ENCODE results near the gene C1GALT1. TPM values are rescaled to one million over a fixed set of nuclear protein-coding genes. Genes with fewer than 3 reads are reported as not detected.

The C1GALT1 gene
- total and polyA plus RNA-seq, 2 experiments from 2014 or later, result 58.2 to 203 TPM

DNA sequence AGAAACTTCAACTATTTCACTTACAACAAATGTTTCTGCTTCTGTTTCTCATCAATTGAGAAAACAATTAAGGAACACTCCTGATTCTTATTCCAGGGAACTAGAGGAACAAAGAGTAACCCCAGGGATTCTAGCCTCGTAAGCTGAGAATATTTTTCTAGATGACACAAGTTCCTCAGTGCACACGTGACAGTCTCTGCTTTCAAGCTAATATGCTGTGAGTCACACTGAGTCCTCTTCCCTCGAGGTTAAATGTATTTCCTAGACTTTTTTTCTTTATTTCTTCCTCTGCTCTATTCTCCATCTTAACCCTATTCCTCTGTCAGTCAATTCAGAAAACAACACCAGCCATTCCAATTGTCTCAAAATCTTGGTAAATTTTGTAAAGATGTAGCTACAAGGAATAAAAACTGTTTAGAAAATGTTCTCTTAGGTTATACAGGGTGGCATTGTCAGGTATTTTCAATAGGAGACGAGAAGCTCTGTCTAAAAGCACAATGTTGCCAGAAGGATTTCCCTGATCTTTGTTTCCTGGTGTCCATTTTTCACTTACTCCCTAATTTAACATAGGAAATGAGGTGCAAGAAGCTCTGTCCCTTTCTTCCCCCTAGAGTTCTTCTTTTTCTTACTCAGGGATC is 5.8 kb upstream of the C1GALT1 start:
- peaks cover 20% of the 10 kb centered on the region for H3K4me1 ChIP-seq (ENCODE audit: insufficient read depth)
- H3K79me2 ChIP-seq (replicated peaks; ENCODE audit: insufficient read depth), result no peaks in the 10 kb centered on the region
- peak; percentile 80 for ATAC-seq
- H3K9me2 ChIP-seq (ENCODE audit: insufficient read depth), result no peaks in the 10 kb centered on the region
- peak overlapping the region; percentile 17; the same call in 1 of the 2 replicates for H3K27ac ChIP-seq (ENCODE audit: low read depth)
- no peaks in the 10 kb centered on the region for H3K36me3 ChIP-seq (ENCODE audit: insufficient read depth)
- peak overlapping the region; percentile 7; the same call in 1 of the 2 replicates for H3K4me2 ChIP-seq
- Mint-ChIP-seq H3K4me3 (no peak overlapping the region), H3K27ac (peak overlapping the region; percentile 30; the same call in 1 of the 2 replicates), H3K4me1 (peaks cover 30% of the 10 kb centered on the region), H3K36me3 (ENCODE audit: low read depth) (peaks cover 13% of the 10 kb centered on the region; the same call in 2 of the 3 replicates), H3K9me3 (peaks cover 15% of the 10 kb centered on the region), H3K27me3 (ENCODE audit: insufficient read depth, low read depth, poor library complexity) (no peaks in the 10 kb centered on the region)
- no peak overlapping the region for H3K4me3 ChIP-seq
- no peaks in the 10 kb centered on the region for H3F3A ChIP-seq (replicated peaks; ENCODE audit: low read depth)
- TF ChIP-seq, protein P1, sequence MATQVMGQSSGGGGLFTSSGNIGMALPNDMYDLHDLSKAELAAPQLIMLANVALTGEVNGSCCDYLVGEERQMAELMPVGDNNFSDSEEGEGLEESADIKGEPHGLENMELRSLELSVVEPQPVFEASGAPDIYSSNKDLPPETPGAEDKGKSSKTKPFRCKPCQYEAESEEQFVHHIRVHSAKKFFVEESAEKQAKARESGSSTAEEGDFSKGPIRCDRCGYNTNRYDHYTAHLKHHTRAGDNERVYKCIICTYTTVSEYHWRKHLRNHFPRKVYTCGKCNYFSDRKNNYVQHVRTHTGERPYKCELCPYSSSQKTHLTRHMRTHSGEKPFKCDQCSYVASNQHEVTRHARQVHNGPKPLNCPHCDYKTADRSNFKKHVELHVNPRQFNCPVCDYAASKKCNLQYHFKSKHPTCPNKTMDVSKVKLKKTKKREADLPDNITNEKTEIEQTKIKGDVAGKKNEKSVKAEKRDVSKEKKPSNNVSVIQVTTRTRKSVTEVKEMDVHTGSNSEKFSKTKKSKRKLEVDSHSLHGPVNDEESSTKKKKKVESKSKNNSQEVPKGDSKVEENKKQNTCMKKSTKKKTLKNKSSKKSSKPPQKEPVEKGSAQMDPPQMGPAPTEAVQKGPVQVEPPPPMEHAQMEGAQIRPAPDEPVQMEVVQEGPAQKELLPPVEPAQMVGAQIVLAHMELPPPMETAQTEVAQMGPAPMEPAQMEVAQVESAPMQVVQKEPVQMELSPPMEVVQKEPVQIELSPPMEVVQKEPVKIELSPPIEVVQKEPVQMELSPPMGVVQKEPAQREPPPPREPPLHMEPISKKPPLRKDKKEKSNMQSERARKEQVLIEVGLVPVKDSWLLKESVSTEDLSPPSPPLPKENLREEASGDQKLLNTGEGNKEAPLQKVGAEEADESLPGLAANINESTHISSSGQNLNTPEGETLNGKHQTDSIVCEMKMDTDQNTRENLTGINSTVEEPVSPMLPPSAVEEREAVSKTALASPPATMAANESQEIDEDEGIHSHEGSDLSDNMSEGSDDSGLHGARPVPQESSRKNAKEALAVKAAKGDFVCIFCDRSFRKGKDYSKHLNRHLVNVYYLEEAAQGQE (IDR thresholded peaks at IDR 0.05; ENCODE audit: unreplicated experiment), result no peak
- H4K20me1 ChIP-seq (replicated peaks; ENCODE audit: insufficient read depth), result no peaks in the 10 kb centered on the region
- no peak overlapping the region for H2AFZ ChIP-seq
- DNase-seq (ENCODE audit: low spot score), result peak; percentile 68
- no peaks in the 10 kb centered on the region for H3K27me3 ChIP-seq (ENCODE audit: insufficient read depth)

- peak overlapping the region; percentile 17; the same call in 1 of the 2 replicates for H3K27ac ChIP-seq (ENCODE audit: low read depth)
- TF ChIP-seq NANOG (IDR thresholded peaks at IDR 0.05; ENCODE audit: borderline replicate concordance) (no peak), EZH2 (IDR thresholded peaks at IDR 0.05; ENCODE audit: low read depth, unreplicated experiment) (no peak), ZNF114 (CRISPR knock-in tag; IDR thresholded peaks at IDR 0.05) (no peak), CREB1 (CRISPR knock-in tag; IDR thresholded peaks at IDR 0.05; ENCODE audit: low read depth) (no peak), ZNF462 (CRISPR knock-in tag; IDR thresholded peaks at IDR 0.05) (no peak), POLR2AphosphoS5 (IDR thresholded peaks at IDR 0.05; ENCODE audit: low read depth) (no peak), STAT1 (IDR thresholded peaks at IDR 0.05; ENCODE audit: unreplicated experiment) (no peak)
- TF ChIP-seq, protein P2, sequence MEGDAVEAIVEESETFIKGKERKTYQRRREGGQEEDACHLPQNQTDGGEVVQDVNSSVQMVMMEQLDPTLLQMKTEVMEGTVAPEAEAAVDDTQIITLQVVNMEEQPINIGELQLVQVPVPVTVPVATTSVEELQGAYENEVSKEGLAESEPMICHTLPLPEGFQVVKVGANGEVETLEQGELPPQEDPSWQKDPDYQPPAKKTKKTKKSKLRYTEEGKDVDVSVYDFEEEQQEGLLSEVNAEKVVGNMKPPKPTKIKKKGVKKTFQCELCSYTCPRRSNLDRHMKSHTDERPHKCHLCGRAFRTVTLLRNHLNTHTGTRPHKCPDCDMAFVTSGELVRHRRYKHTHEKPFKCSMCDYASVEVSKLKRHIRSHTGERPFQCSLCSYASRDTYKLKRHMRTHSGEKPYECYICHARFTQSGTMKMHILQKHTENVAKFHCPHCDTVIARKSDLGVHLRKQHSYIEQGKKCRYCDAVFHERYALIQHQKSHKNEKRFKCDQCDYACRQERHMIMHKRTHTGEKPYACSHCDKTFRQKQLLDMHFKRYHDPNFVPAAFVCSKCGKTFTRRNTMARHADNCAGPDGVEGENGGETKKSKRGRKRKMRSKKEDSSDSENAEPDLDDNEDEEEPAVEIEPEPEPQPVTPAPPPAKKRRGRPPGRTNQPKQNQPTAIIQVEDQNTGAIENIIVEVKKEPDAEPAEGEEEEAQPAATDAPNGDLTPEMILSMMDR (conservative IDR thresholded peaks at IDR 0.05; ENCODE audit: low read depth in 2 of 2), result no peak
Observed at GRCh38 chr7:7177044-7177517, 5.3 kb upstream of the C1GALT1 start.

More at GRCh38 chr7:7177044-7177517, 5.3 kb upstream of the C1GALT1 start:
- Histone ChIP-seq H3K4me2 (peak overlapping the region; percentile 7; the same call in 1 of the 2 replicates), H3K27me3 (ENCODE audit: insufficient read depth) (no peaks in the 10 kb centered on the region), H4K20me1 (replicated peaks; ENCODE audit: insufficient read depth) (no peaks in the 10 kb centered on the region), H3F3A (replicated peaks; ENCODE audit: low read depth) (no peaks in the 10 kb centered on the region), H3K4me3 (no peak overlapping the region), H3K9me2 (ENCODE audit: insufficient read depth) (no peaks in the 10 kb centered on the region), H3K4me1 (ENCODE audit: insufficient read depth) (peaks cover 20% of the 10 kb centered on the region), H3K36me3 (ENCODE audit: insufficient read depth) (no peaks in the 10 kb centered on the region), H2AFZ (no peak overlapping the region), H3K79me2 (replicated peaks; ENCODE audit: insufficient read depth) (no peaks in the 10 kb centered on the region)
- no peaks in the 10 kb centered on the region for H3K27me3 Mint-ChIP-seq (ENCODE audit: insufficient read depth, low read depth, poor library complexity)
- H3K9me3 Mint-ChIP-seq, result peaks cover 15% of the 10 kb centered on the region
- peak; percentile 17 for DNase-seq (ENCODE audit: low spot score)
- ATAC-seq, result no peak
- peak overlapping the region; percentile 30; the same call in 1 of the 2 replicates for H3K27ac Mint-ChIP-seq
- H3K4me1 Mint-ChIP-seq, result peaks cover 30% of the 10 kb centered on the region
- peaks cover 13% of the 10 kb centered on the region; the same call in 2 of the 3 replicates for H3K36me3 Mint-ChIP-seq (ENCODE audit: low read depth)
- no peak overlapping the region for H3K4me3 Mint-ChIP-seq
